Measurements from ENCODE around the gene FNBP1L.

The FNBP1L gene

DNA sequence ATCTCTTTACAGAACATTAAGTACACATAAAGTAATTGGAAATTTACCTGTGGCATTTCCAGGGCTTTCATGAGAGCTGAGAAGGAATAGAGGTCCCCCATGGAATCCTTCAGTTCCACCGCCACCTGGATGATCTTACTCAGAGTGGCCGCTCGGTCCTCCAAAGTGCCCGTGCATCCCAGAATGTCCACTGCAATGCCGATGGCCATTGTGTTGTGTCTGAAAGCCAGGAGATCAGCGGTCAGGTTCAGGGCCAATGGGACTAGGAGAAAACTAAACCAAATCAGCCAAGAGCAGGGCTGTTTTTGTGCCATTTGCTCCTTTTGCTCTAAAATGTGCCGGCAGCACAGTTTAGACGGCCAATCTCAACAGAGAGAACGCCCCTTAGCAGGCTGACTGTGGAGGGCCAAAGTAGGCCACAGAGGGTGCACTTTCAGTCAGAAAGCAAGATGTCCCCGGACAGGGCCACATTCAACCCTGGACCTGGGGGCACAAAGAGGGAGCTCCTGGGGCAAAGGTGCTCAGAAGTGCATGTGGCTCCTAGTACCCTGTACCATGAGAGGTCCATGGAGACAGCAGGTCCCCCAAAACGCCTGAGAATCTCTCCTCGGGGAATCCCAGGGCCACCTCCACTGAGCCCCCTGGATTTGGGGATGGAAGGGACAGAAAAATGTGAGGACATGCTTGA lies 123.8 kb downstream of the FNBP1L start:
- Histone ChIP-seq H2AFZ (ENCODE audit: low read length) (no peak overlapping the region), H3K4ac (ENCODE audit: low read length) (no peak overlapping the region), H4K8ac (ENCODE audit: low read depth, low read length) (no peak overlapping the region), H2BK15ac (ENCODE audit: low read length) (no peak overlapping the region), H3K27me3 (ENCODE audit: control insufficient read depth in 3 of 3, insufficient read depth in 3 of 3, low read depth in 1 of 3, low read length in 3 of 3) (no peaks in the 10 kb centered on the region), H3K36me3 (replicated peaks in 1 of 2; ENCODE audit: control insufficient read depth in 2 of 2, insufficient read depth in 2 of 2, low read length in 2 of 2) (peaks cover 15 to 87% of the 10 kb centered on the region in 2 donors), H2AK5ac (ENCODE audit: low read depth, low read length) (no peak overlapping the region), H4K91ac (ENCODE audit: low read depth, low read length, poor library complexity) (no peak overlapping the region), H3K79me1 (ENCODE audit: low read depth, low read length) (no peaks in the 10 kb centered on the region), H3K4me1 (ENCODE audit: control insufficient read depth in 2 of 2, insufficient read depth in 1 of 2, low read depth in 1 of 2, low read length in 2 of 2) (peaks cover 19 to 21% of the 10 kb centered on the region in 2 donors), H3K4me3 (ENCODE audit: low read length in 2 of 2) (no peak overlapping the region), H3K9me3 (replicated peaks in 1 of 2; ENCODE audit: control insufficient read depth in 2 of 2, insufficient read depth in 1 of 2, low read depth in 1 of 2, low read length in 2 of 2) (no peaks in the 10 kb centered on the region), H3K4me2 (ENCODE audit: insufficient read depth, low read length, poor library complexity, severe bottlenecking) (no peak overlapping the region), H2BK12ac (ENCODE audit: low read length) (no peak overlapping the region), H3K23ac (ENCODE audit: low read depth, low read length, poor library complexity) (no peak overlapping the region), H3K14ac (ENCODE audit: low read length) (no peak overlapping the region), H3K27ac (replicated peaks; ENCODE audit: low read length) (no peak overlapping the region), H2BK5ac (ENCODE audit: low read length) (no peak overlapping the region), H2BK120ac (ENCODE audit: low read depth, low read length) (no peak overlapping the region), H3K9ac (ENCODE audit: low read depth, low read length, poor library complexity) (no peak overlapping the region), H3K18ac (ENCODE audit: low read length) (no peak overlapping the region)
- WGBS, 2 donors (ENCODE audit: extremely low coverage in 2 of 2, insufficient read length in 2 of 2, insufficient replicate concordance in 1 of 2), result no CpG with 5 or more reads among the region's 12 CpGs
- no peak for DNase-seq (ENCODE audit: low spot score)

DNA sequence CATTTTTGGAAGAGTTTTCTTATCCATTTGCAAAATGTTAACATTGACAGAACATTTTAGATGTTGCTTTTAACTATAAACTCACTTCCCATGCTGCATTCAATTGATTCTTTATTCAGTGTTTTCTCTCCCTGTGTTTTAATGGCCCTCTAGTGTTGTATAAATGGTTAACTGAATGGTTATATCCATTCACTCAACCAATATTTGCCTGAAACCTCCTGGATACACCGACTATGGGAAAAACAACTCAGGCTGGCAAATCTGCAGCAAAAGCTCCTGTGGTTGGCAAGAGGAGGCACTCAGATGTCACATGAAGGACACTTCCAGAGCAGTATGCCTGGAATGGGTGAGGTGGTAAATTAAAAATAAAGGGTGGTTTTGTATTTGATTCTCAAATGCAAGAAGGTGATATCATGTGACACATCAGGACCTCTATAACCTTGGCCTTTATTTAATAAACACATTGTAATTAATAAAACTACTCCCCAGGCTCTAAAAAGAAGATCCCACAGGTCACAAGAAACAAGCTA lies 126.1 kb downstream of the FNBP1L start:
- Histone ChIP-seq H3K9me3 (replicated peaks in 1 of 2; ENCODE audit: control insufficient read depth in 2 of 2, insufficient read depth in 1 of 2, low read depth in 1 of 2, low read length in 2 of 2) (no peaks in the 10 kb centered on the region), H4K91ac (ENCODE audit: low read depth, low read length, poor library complexity) (no peak overlapping the region), H2BK15ac (ENCODE audit: low read length) (no peak overlapping the region), H3K79me1 (ENCODE audit: low read depth, low read length) (no peaks in the 10 kb centered on the region), H2BK5ac (ENCODE audit: low read length) (no peak overlapping the region), H3K27me3 (ENCODE audit: control insufficient read depth in 3 of 3, insufficient read depth in 3 of 3, low read depth in 1 of 3, low read length in 3 of 3) (no peaks in the 10 kb centered on the region), H2BK12ac (ENCODE audit: low read length) (no peak overlapping the region), H2AK5ac (ENCODE audit: low read depth, low read length) (no peak overlapping the region), H3K23ac (ENCODE audit: low read depth, low read length, poor library complexity) (no peak overlapping the region), H3K4me3 (ENCODE audit: low read length in 2 of 2) (no peak overlapping the region), H3K27ac (replicated peaks; ENCODE audit: low read length) (no peak overlapping the region), H3K9ac (ENCODE audit: low read depth, low read length, poor library complexity) (no peak overlapping the region), H2BK120ac (ENCODE audit: low read depth, low read length) (no peak overlapping the region), H2AFZ (ENCODE audit: low read length) (no peak overlapping the region), H3K4ac (ENCODE audit: low read length) (no peak overlapping the region), H3K18ac (ENCODE audit: low read length) (no peak overlapping the region), H3K36me3 (replicated peaks in 1 of 2; ENCODE audit: control insufficient read depth in 2 of 2, insufficient read depth in 2 of 2, low read length in 2 of 2) (peaks cover 10 to 77% of the 10 kb centered on the region in 2 donors), H3K4me2 (ENCODE audit: insufficient read depth, low read length, poor library complexity, severe bottlenecking) (no peak overlapping the region), H3K4me1 (ENCODE audit: control insufficient read depth in 2 of 2, insufficient read depth in 1 of 2, low read depth in 1 of 2, low read length in 2 of 2) (peaks cover 21 to 25% of the 10 kb centered on the region in 2 donors), H3K14ac (ENCODE audit: low read length) (no peak overlapping the region), H4K8ac (ENCODE audit: low read depth, low read length) (no peak overlapping the region)
- DNase-seq (ENCODE audit: low spot score), result no peak
- no CpG with 5 or more reads among the region's 1 CpG for WGBS, 2 donors (ENCODE audit: extremely low coverage in 2 of 2, insufficient read length in 2 of 2, insufficient replicate concordance in 1 of 2)

DNA sequence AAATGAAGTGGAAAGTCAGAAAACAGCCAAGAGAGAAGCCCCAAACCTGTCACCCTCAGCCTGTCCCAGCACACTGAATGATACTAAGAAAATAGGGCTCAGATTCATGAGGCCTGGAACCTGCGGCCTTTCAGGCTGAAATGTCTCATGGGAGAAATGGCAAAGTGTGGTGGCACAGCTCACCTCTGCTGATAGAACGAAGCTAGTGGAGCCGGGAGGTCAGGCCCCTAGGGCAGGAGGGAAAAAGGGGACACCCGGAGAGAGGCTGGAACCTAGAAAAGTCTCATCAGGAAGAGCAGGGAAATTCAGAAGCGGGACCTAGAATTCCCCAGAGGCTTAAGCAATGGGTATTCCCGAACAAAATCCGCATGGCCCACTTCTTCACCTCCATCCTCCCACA lies 126.6 kb downstream of the FNBP1L start:
- Histone ChIP-seq H4K91ac (ENCODE audit: low read depth, low read length, poor library complexity) (no peak overlapping the region), H2AK5ac (ENCODE audit: low read depth, low read length) (no peak overlapping the region), H2BK5ac (ENCODE audit: low read length) (no peak overlapping the region), H3K36me3 (replicated peaks in 1 of 2; ENCODE audit: control insufficient read depth in 2 of 2, insufficient read depth in 2 of 2, low read length in 2 of 2) (peaks cover 5 to 77% of the 10 kb centered on the region in 2 donors), H3K14ac (ENCODE audit: low read length) (no peak overlapping the region), H3K18ac (ENCODE audit: low read length) (peak overlapping the region; percentile 77), H4K8ac (ENCODE audit: low read depth, low read length) (no peak overlapping the region), H3K4me1 (ENCODE audit: control insufficient read depth in 2 of 2, insufficient read depth in 1 of 2, low read depth in 1 of 2, low read length in 2 of 2) (peaks cover 21 to 25% of the 10 kb centered on the region in 2 donors), H3K23ac (ENCODE audit: low read depth, low read length, poor library complexity) (no peak overlapping the region), H2BK15ac (ENCODE audit: low read length) (no peak overlapping the region), H3K27me3 (ENCODE audit: control insufficient read depth in 3 of 3, insufficient read depth in 3 of 3, low read depth in 1 of 3, low read length in 3 of 3) (no peaks in the 10 kb centered on the region), H3K4me3 (ENCODE audit: low read length in 2 of 2) (no peak overlapping the region), H3K9me3 (replicated peaks in 1 of 2; ENCODE audit: control insufficient read depth in 2 of 2, insufficient read depth in 1 of 2, low read depth in 1 of 2, low read length in 2 of 2) (no peaks in the 10 kb centered on the region), H3K4me2 (ENCODE audit: insufficient read depth, low read length, poor library complexity, severe bottlenecking) (no peak overlapping the region), H3K4ac (ENCODE audit: low read length) (no peak overlapping the region), H2AFZ (ENCODE audit: low read length) (no peak overlapping the region), H3K27ac (replicated peaks; ENCODE audit: low read length) (peak overlapping the region; percentile 81), H3K9ac (ENCODE audit: low read depth, low read length, poor library complexity) (no peak overlapping the region), H2BK120ac (ENCODE audit: low read depth, low read length) (no peak overlapping the region), H2BK12ac (ENCODE audit: low read length) (peak overlapping the region; percentile 18), H3K79me1 (ENCODE audit: low read depth, low read length) (no peaks in the 10 kb centered on the region)
- no peak for DNase-seq (ENCODE audit: low spot score)
- WGBS, 2 donors (ENCODE audit: extremely low coverage in 2 of 2, insufficient read length in 2 of 2, insufficient replicate concordance in 1 of 2), result no CpG with 5 or more reads among the region's 7 CpGs

DNA sequence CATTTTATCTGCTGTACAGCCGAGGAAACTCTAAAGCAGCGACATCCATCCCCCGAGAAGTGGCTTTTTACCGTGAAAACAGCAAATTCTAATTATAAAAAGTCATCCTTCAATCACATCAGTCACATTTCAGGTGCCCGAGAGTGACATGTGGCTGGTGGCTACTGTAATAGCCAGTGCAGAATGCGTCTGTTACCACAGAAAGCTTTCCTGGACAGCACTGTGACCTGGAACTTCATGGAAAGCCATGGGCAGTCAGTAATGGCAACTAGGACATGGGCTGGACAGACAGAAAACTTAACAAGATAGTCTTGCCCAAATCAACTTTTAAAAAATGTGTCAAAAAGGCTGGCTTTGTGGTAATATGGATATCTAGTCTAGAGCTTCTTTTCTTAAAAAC lies 127.1 kb downstream of the FNBP1L start:
- no peak overlapping the region for H2BK120ac ChIP-seq (ENCODE audit: low read depth, low read length)
- no peak overlapping the region for H3K18ac ChIP-seq (ENCODE audit: low read length)
- H3K27ac ChIP-seq (replicated peaks; ENCODE audit: low read length), result peak overlapping the region; percentile 81
- H3K14ac ChIP-seq (ENCODE audit: low read length), result no peak overlapping the region
- no peaks in the 10 kb centered on the region for H3K79me1 ChIP-seq (ENCODE audit: low read depth, low read length)
- H3K9me3 ChIP-seq (replicated peaks in 1 of 2; ENCODE audit: control insufficient read depth in 2 of 2, insufficient read depth in 1 of 2, low read depth in 1 of 2, low read length in 2 of 2), result no peaks in the 10 kb centered on the region
- no peak overlapping the region for H3K4me2 ChIP-seq (ENCODE audit: insufficient read depth, low read length, poor library complexity, severe bottlenecking)
- H3K9ac ChIP-seq (ENCODE audit: low read depth, low read length, poor library complexity), result no peak overlapping the region
- no peak overlapping the region for H3K23ac ChIP-seq (ENCODE audit: low read depth, low read length, poor library complexity)
- H2BK5ac ChIP-seq (ENCODE audit: low read length), result no peak overlapping the region
- peaks cover 21 to 25% of the 10 kb centered on the region in 2 donors for H3K4me1 ChIP-seq (ENCODE audit: control insufficient read depth in 2 of 2, insufficient read depth in 1 of 2, low read depth in 1 of 2, low read length in 2 of 2)
- H3K36me3 ChIP-seq (replicated peaks in 1 of 2; ENCODE audit: control insufficient read depth in 2 of 2, insufficient read depth in 2 of 2, low read length in 2 of 2), result peaks cover 6 to 77% of the 10 kb centered on the region in 2 donors
- no peak for DNase-seq (ENCODE audit: low spot score)
- H3K4me3 ChIP-seq (ENCODE audit: low read length in 2 of 2), result no peak overlapping the region
- WGBS, 2 donors (ENCODE audit: extremely low coverage in 2 of 2, insufficient read length in 2 of 2, insufficient replicate concordance in 1 of 2), result no CpG with 5 or more reads among the region's 6 CpGs
- H2BK15ac ChIP-seq (ENCODE audit: low read length), result no peak overlapping the region
- H3K4ac ChIP-seq (ENCODE audit: low read length), result no peak overlapping the region
- no peaks in the 10 kb centered on the region for H3K27me3 ChIP-seq (ENCODE audit: control insufficient read depth in 3 of 3, insufficient read depth in 3 of 3, low read depth in 1 of 3, low read length in 3 of 3)
- no peak overlapping the region for H2BK12ac ChIP-seq (ENCODE audit: low read length)
- H4K91ac ChIP-seq (ENCODE audit: low read depth, low read length, poor library complexity), result no peak overlapping the region
- H2AK5ac ChIP-seq (ENCODE audit: low read depth, low read length), result no peak overlapping the region
- no peak overlapping the region for H4K8ac ChIP-seq (ENCODE audit: low read depth, low read length)
- H2AFZ ChIP-seq (ENCODE audit: low read length), result no peak overlapping the region
